Measurements from ENCODE around the gene VSIG10.

The VSIG10 gene

DNA sequence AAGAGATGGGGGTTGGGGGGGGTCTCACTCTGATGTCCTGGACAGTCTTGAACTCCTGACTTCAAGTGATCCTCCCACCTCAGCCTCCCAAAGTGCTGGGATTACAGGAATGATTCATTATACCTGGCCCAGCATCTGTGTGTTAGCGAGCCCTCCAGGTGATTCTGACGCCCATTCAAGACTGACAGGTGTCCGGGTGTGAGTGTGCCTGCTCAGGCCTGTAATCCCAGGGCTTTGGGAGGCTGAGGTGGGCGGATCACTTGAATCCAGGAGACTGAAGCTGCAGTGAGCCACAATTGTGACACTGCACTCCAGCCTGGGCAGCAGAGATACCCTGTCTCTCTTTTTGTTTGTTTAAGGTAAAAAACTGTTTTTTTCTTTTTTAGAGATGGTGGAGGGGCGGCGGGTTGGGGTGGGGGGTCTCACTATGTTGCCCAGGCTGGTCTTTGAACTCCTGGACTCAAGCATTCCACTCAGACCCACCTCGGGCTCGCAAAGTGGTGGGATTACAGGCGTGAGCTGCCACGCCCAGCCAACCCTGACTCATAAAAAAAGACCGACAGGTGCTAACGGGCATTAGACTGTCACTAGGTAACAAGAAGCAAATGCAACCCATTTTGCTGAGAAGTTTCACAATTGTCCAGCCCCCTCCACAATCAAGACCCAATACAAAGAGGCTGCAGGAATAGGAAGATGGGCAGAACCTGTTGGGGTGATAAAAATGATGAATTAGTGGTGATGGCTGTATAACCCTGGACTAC lies 4.7 kb downstream of the VSIG10 start (continued):
- TF ChIP-seq SETDB1 (IDR thresholded peaks at IDR 0.05; ENCODE audit: insufficient read length, low read length) (no peak), ZNF366 (tag by site-specific recombination; conservative IDR thresholded peaks at IDR 0.05) (no peak), KLF16 (tag by site-specific recombination; IDR thresholded peaks at IDR 0.05) (no peak), ZNF621 (tag by site-specific recombination; IDR thresholded peaks at IDR 0.05) (no peak), KLF8 (tag by site-specific recombination; IDR thresholded peaks at IDR 0.05) (no peak), ZNF830 (tag by site-specific recombination; IDR thresholded peaks at IDR 0.05; ENCODE audit: low read depth) (no peak), MZF1 (tag by site-specific recombination; IDR thresholded peaks at IDR 0.05; ENCODE audit: borderline replicate concordance) (no peak), KLF1 (tag by site-specific recombination; IDR thresholded peaks at IDR 0.05) (peak; percentile 76), ZNF335 (tag by site-specific recombination; conservative IDR thresholded peaks at IDR 0.05) (no peak), ZNF561 (tag by site-specific recombination; IDR thresholded peaks at IDR 0.05; ENCODE audit: borderline replicate concordance) (no peak), ZNF121 (tag by site-specific recombination; IDR thresholded peaks at IDR 0.05) (0 out of 2 replicates have a peak, but pooled peaks have one; percentile 33), SCRT1 (tag by site-specific recombination; IDR thresholded peaks at IDR 0.05; ENCODE audit: borderline replicate concordance) (peak; percentile 38; the same call in 1 of the 2 replicates), ZNF37A (tag by site-specific recombination; IDR thresholded peaks at IDR 0.05) (no peak), ZFHX2 (tag by site-specific recombination; conservative IDR thresholded peaks at IDR 0.05) (peak; percentile 34; the same call in 1 of the 2 replicates), SP2 (tag by site-specific recombination; IDR thresholded peaks at IDR 0.05) (peak; percentile 19; the same call in 1 of the 2 replicates), HOXD13 (CRISPR knock-in tag; IDR thresholded peaks at IDR 0.05; ENCODE audit: borderline replicate concordance) (no peak), ZNF768 (tag by site-specific recombination; IDR thresholded peaks at IDR 0.05) (no peak)
- TF ChIP-seq, protein P1, sequence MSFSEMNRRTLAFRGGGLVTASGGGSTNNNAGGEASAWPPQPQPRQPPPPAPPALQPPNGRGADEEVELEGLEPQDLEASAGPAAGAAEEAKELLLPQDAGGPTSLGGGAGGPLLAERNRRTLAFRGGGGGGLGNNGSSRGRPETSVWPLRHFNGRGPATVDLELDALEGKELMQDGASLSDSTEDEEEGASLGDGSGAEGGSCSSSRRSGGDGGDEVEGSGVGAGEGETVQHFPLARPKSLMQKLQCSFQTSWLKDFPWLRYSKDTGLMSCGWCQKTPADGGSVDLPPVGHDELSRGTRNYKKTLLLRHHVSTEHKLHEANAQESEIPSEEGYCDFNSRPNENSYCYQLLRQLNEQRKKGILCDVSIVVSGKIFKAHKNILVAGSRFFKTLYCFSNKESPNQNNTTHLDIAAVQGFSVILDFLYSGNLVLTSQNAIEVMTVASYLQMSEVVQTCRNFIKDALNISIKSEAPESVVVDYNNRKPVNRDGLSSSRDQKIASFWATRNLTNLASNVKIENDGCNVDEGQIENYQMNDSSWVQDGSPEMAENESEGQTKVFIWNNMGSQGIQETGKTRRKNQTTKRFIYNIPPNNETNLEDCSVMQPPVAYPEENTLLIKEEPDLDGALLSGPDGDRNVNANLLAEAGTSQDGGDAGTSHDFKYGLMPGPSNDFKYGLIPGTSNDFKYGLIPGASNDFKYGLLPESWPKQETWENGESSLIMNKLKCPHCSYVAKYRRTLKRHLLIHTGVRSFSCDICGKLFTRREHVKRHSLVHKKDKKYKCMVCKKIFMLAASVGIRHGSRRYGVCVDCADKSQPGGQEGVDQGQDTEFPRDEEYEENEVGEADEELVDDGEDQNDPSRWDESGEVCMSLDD (tag by site-specific recombination; IDR thresholded peaks at IDR 0.05): no peak
- TF ChIP-seq, protein P2, sequence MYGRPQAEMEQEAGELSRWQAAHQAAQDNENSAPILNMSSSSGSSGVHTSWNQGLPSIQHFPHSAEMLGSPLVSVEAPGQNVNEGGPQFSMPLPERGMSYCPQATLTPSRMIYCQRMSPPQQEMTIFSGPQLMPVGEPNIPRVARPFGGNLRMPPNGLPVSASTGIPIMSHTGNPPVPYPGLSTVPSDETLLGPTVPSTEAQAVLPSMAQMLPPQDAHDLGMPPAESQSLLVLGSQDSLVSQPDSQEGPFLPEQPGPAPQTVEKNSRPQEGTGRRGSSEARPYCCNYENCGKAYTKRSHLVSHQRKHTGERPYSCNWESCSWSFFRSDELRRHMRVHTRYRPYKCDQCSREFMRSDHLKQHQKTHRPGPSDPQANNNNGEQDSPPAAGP (tag by site-specific recombination; IDR thresholded peaks at IDR 0.05): 0 out of 2 replicates have a peak, but pooled peaks have one; percentile 18

DNA sequence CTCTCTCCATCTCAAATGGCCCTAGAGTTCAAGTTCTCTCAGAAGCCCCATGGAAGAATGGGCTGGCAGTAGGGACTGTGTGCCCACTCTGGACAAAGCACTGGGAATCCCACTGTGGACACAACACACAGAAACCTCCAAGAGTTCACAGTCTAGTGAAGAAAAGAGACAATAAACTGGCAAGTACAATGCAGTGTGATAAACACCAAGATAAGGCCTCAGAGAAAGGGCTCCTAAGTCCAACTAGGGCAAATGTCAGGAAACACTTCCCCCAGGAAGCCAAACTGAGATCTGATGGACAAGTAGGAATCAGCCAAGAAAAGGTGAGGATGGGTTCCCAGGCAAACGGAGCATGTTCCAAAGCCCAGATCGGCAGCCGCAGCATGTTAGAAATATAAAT lies 5.4 kb downstream of the VSIG10 start:
- ChIA-PET CTCF (no interaction called here), POLR2A (no interaction called here)
- Histone ChIP-seq H3K27ac (ENCODE audit: extremely low read depth, low read depth, low read length) (no peak overlapping the region), H3K9me3 (ENCODE audit: control insufficient read depth, insufficient read depth, low read depth, low read length) (no peaks in the 10 kb centered on the region), H3K4me3 (ENCODE audit: low read depth, low read length) (no peak overlapping the region), H3K4me1 (ENCODE audit: control insufficient read depth, insufficient read depth, low read length) (peaks cover 5% of the 10 kb centered on the region), H3K36me3 (ENCODE audit: control insufficient read depth in 2 of 2, insufficient read depth in 1 of 2, low read length in 2 of 2) (no peaks in the 10 kb centered on the region; a peak in 1 of 3 replicates)
- no peak for TF ChIP-seq ZNF843 (tag by site-specific recombination; IDR thresholded peaks at IDR 0.05)
- 0 out of 2 replicates have a peak, but pooled peaks have one; percentile 19 for TF ChIP-seq ZSCAN30 (tag by site-specific recombination; IDR thresholded peaks at IDR 0.05)

DNA sequence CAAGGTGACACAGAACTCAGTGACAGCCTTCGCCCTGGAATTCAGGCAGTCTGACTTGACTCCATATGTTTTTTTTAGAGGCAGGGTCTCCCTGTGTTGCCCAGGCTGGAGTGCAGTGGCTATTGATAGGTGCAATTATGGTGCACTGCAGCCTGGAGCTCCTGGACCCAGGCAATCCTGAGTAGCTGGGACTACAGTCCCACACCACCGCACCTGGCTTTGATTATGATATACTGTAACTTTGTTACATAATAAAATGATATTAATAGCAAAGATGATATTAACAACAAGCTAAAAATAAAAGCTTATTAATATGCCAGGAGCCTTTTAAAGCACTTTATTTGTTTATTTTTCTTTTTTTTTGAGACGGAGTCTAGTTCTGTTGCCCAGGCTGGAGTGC lies 9.8 kb downstream of the VSIG10 start:
- POLR2A ChIA-PET: no interaction called here
- no peaks in the 10 kb centered on the region; a peak in 1 of 3 replicates for H3K36me3 ChIP-seq (ENCODE audit: control insufficient read depth in 2 of 2, insufficient read depth in 1 of 2, low read length in 2 of 2)
- H3K4me1 ChIP-seq (ENCODE audit: control insufficient read depth, insufficient read depth, low read length): no peaks in the 10 kb centered on the region; the same call in 1 of the 2 replicates
- no peak overlapping the region for H3K4me3 ChIP-seq (ENCODE audit: low read depth, low read length)
- no peak overlapping the region for H3K27ac ChIP-seq (ENCODE audit: extremely low read depth, low read depth, low read length)
- CTCF ChIA-PET: interaction anchor here (1.1 kb wide), 2 partner anchors 11 to 244 kb away, joined by 3 to 4 read pairs; no protein-coding TSS in a partner anchor
- no peaks in the 10 kb centered on the region for H3K9me3 ChIP-seq (ENCODE audit: control insufficient read depth, insufficient read depth, low read depth, low read length)
- TF ChIP-seq ZNF658 (tag by site-specific recombination; IDR thresholded peaks at IDR 0.05): no peak
- TF ChIP-seq, protein P3, sequence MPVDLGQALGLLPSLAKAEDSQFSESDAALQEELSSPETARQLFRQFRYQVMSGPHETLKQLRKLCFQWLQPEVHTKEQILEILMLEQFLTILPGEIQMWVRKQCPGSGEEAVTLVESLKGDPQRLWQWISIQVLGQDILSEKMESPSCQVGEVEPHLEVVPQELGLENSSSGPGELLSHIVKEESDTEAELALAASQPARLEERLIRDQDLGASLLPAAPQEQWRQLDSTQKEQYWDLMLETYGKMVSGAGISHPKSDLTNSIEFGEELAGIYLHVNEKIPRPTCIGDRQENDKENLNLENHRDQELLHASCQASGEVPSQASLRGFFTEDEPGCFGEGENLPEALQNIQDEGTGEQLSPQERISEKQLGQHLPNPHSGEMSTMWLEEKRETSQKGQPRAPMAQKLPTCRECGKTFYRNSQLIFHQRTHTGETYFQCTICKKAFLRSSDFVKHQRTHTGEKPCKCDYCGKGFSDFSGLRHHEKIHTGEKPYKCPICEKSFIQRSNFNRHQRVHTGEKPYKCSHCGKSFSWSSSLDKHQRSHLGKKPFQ (tag by site-specific recombination; IDR thresholded peaks at IDR 0.05): no peak
- TF ChIP-seq, protein P4, sequence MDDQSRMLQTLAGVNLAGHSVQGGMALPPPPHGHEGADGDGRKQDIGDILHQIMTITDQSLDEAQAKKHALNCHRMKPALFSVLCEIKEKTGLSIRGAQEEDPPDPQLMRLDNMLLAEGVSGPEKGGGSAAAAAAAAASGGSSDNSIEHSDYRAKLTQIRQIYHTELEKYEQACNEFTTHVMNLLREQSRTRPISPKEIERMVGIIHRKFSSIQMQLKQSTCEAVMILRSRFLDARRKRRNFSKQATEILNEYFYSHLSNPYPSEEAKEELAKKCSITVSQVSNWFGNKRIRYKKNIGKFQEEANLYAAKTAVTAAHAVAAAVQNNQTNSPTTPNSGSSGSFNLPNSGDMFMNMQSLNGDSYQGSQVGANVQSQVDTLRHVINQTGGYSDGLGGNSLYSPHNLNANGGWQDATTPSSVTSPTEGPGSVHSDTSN (CRISPR knock-in tag; IDR thresholded peaks at IDR 0.05): no peak
- no peak for TF ChIP-seq ZNF768 (tag by site-specific recombination; IDR thresholded peaks at IDR 0.05)
- no peak for TF ChIP-seq KLF9 (tag by site-specific recombination; IDR thresholded peaks at IDR 0.05; ENCODE audit: low read depth)
- TF ChIP-seq, protein P2 (tag by site-specific recombination; IDR thresholded peaks at IDR 0.05): no peak
